Activated CD4-positive, alpha-beta memory T cell treated with anti-CD3 and anti-CD28 coated beads, Interleukin-2, amount 10 ng/mL, durations not matched to agents 7 days and 5 days (primary cell): ENCODE data around the gene OXCT2. TPM values are rescaled to one million over a fixed set of nuclear protein-coding genes. Genes with fewer than 3 reads are reported as not detected.
"Not testable (repeated sequence)": the region's sequence is repeated elsewhere in the genome, so short reads cannot be mapped to it uniquely, and the experiment has no call there.

Experiments used
- CTCF ChIA-PET: fragments of 350-600 bp; sonication (Branson Sonifier 250); formaldehyde crosslinking; loops from one replicate; lab custom pipeline; 2021; ENCODE audit warnings: antibody characterized with exemption, inconsistent platforms; lab: Charles Lee
- POLR2A ChIA-PET: fragments of 350-600 bp; sonication (Branson Sonifier 250); formaldehyde crosslinking; loops from one replicate; lab custom pipeline; 2021; ENCODE audit warnings: antibody characterized with exemption; lab: Charles Lee
- DNase-seq: peaks from one replicate; pipeline ENCODE4 v3.0.0-alpha.2; 2020
- H3K27ac Mint-ChIP-seq: one replicate; pipeline ENCODE4 v1.8.0; 2021; ENCODE audit warnings: mild to moderate bottlenecking, mixed read lengths
- H3K27me3 Mint-ChIP-seq: one replicate; pipeline ENCODE4 v1.8.0; 2021; ENCODE audit warnings: mixed read lengths
- H3K36me3 Mint-ChIP-seq: one replicate; pipeline ENCODE4 v1.8.0; 2021; ENCODE audit warnings: low read depth, mixed read lengths
- H3K4me1 Mint-ChIP-seq: one replicate; pipeline ENCODE4 v1.8.0; 2021; ENCODE audit warnings: mixed read lengths
- H3K4me3 Mint-ChIP-seq: one replicate; pipeline ENCODE4 v1.8.0; 2021; ENCODE audit warnings: mild to moderate bottlenecking, mixed read lengths
- H3K9me3 Mint-ChIP-seq: one replicate; pipeline ENCODE4 v1.8.0; 2021; ENCODE audit warnings: mixed read lengths
- total RNA-seq, 2 experiments: library from RNA; stranded (reverse); gene quantifications; one replicate each; pipeline ENCODE4 v1.2.3, GENCODE V29; 2021

The OXCT2 gene
- total RNA-seq, 2 experiments from 2014 or later = 0.88 to 1.0 TPM

DNA sequence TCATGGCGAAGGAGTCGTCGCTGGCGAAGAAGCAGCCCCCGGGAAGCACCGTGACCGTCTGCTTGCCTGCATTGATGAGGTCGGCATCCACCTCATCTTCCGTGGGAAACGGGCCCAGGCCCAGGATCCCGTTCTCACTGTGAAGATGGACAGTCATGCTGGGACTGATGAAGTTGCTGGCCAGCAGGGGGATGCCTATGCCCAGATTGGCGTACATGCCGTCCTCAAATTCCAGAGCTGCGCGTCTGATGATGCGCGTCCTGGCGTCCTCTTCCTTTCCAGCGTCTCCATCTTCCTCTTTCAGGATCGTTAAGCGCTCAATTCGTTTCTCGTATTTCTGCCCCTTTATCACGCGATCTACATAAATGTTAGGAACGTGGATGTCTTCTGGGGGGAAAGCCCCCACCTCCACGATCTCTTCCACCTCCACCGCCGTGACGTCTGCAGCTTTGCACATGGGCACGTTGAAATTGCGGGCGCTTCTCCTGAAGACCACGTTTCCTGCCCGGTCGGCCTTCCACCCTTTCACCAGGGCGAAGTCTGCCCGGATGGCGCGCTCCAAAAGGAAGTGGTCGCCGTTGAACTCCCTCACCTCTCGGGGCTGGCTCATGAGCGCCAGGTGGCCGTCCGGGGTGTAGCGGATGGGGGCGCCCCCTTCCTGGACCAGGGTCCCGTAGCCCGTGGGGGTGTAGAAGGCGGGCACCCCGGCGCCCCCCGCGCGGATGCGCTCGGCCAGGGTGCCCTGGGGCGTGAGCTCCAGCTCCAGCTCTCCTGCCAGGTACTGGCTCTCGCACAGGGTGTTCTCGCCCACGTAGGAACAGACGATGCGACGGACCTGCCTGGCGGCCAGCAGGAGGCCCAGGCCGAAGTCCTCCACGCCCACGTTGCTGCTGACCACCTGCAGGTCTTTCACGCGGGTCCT lies 787 bp downstream of the OXCT2 start:
- H3K27ac Mint-ChIP-seq, POLR2A ChIA-PET, H3K36me3 Mint-ChIP-seq, DNase-seq, H3K9me3 Mint-ChIP-seq, H3K27me3 Mint-ChIP-seq, H3K4me3 Mint-ChIP-seq, H3K4me1 Mint-ChIP-seq, CTCF ChIA-PET: not testable (repeated sequence)

DNA sequence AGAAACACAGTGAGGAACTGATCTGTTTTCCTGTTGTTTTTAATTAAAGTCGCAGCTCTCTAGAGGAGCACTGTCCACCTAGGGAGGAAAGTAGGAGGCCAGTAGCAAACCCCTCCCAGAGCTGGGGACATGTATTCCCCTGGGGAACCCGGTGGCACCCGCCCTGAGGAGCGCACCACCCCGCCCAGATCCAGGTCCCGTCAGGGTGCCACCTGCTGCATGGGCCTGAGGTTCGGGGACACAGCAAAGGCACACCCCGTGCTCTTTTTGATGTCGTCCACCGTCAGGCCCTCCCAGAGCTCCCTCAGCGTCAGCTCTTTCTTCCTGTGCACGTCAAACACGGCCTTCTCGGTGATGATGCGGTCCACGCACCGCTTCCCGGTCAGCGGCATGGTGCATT lies 1.6 kb downstream of the OXCT2 start:
- CTCF ChIA-PET = interaction anchor here (1.0 kb wide), 1 partner anchor 29 kb away, joined by 4 read pairs; no protein-coding TSS in a partner anchor
- not testable (repeated sequence) for H3K27me3 Mint-ChIP-seq, DNase-seq, H3K9me3 Mint-ChIP-seq, H3K4me3 Mint-ChIP-seq, H3K36me3 Mint-ChIP-seq, H3K4me1 Mint-ChIP-seq, H3K27ac Mint-ChIP-seq
- POLR2A ChIA-PET = interaction anchor here (0.7 kb wide), 1 partner anchor 331 kb away, joined by 3 read pairs; no protein-coding TSS in a partner anchor

DNA sequence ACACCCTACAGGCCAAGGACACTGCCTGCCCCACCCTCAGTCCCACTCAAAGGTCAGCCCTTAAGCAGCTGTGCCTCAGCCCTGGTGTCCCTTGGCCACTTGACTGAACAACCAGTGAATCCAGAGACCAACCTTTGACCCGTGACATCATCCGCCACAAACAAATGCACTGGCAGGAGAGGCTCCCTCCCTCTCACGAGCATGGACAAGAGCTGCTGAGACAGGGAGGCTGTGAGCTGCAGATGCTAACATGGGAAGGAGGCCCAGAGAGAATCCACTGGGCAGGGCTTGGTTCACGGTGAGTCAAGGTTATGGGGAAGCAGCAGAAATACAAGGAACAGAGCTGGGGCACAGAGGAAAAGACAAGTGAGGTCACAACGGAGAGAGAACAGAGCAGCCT lies 4.7 kb downstream of the OXCT2 start:
- H3K27ac Mint-ChIP-seq, H3K4me1 Mint-ChIP-seq, CTCF ChIA-PET, H3K36me3 Mint-ChIP-seq, H3K27me3 Mint-ChIP-seq, H3K9me3 Mint-ChIP-seq, POLR2A ChIA-PET, H3K4me3 Mint-ChIP-seq, DNase-seq: not testable (repeated sequence)

DNA sequence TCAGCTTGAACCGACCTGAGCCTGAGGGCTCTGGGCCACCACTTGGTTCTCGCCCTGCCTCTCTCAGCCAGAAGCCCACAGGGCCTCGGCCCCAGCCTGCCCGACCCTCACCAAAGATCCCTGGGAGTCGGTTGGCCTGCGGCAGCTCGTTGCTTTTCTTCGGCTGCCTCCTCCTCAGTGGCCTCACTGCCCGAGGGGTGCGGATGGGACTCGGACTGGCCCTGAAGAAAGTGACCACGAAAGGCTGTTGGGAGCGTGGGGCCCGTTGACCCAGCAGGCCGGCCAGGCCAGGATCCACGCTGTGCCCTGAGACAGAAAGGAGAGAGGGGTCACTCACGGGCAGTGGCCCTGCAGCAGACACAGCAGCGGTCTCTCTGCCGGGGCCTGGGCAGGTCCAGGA lies 6.6 kb downstream of the OXCT2 start:
- POLR2A ChIA-PET, H3K36me3 Mint-ChIP-seq, H3K27me3 Mint-ChIP-seq, CTCF ChIA-PET, DNase-seq, H3K4me3 Mint-ChIP-seq, H3K4me1 Mint-ChIP-seq, H3K9me3 Mint-ChIP-seq, H3K27ac Mint-ChIP-seq: not testable (repeated sequence)

DNA sequence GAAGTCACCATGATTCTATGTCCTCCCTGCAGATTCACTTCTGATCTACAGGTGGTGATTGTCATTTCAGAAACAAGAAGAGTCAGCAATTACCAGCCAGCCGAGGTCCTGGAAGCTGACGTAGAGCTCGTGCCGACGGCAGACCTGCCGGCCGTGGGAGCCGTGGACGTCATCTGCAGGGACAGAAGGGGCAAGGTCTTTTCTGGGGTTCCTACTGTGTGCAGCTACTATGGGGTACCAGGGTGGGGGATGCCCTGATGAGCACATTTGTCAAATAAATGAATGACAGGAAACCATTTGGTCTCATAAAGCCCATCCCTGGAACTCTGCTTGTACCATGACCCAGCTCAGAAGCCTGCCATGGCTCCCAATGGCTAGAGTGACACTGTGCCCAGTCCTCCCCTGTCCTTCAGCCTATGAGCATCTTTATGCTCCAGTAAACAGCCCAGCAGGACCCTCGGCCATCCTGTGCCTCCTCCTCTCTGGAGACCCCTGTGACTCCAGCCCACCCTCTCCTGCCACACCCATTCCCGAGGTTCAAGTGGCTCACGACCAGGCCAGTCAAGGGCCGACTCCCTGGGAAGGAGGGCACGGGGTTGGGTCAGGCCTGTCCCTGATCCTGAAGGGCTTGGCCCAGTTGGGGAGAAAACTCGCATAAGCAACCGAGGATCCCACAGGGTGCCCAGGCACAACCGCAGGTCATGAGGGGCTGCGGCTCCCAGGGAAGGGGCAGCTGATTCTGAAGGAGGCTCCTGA lies 7.4 kb downstream of the OXCT2 start:
- DNase-seq, H3K4me3 Mint-ChIP-seq, H3K4me1 Mint-ChIP-seq, H3K36me3 Mint-ChIP-seq, H3K27ac Mint-ChIP-seq, CTCF ChIA-PET, H3K27me3 Mint-ChIP-seq, H3K9me3 Mint-ChIP-seq, POLR2A ChIA-PET: not testable (repeated sequence)

DNA sequence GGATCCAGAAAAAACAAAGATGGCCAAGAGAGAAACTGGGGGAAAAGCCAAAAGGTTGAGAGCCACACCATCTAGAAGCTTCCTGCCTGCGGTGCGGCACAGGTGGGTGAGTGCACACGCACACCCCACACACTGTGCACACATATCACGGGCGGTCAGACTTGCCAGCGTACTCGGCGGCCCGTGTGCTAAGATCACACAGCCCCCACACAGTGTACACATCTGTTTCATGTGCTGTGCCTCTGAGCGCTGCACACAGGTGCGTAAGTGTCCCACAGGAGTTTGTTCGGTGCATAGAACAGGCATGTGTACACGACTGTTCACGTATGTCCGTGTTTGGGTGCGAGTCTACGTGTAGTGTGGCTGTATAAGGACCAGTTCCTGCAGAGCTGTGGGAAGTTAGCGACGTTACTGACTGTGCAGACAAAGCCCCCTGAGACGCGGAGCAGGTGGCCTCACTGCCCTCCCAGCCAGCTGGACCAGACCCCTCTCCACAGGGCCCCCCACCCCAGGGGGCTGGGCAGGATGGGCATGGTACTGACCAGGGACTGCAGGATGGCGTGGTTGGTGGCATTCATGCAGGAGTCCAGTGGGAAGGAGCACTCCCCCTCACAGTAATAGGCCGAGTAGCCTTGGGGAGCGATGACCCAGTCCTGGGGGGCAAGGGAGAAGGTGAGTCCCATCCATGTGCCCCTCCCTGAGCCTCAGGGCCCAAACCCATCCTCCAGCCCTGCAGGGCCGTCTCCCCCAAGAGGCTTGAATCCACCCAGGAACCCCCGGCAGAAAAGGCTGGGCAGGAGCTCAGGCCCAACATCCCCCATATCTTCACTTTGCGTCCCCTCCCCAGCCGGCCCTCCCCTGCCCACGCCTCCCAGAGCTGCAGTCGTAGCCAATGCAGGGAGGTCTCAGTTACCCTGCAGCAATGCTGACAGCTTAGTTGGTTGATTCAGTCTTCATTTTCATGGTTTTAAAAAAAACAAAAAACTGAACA lies 8.3 kb downstream of the OXCT2 start:
- no peak for DNase-seq
- Mint-ChIP-seq H3K27ac (no peak overlapping the region), H3K27me3 (no peaks in the 10 kb centered on the region), H3K4me1 (peaks cover 2% of the 10 kb centered on the region), H3K4me3 (no peak overlapping the region), H3K9me3 (no peaks in the 10 kb centered on the region), H3K36me3 (peaks cover 16% of the 10 kb centered on the region)
- CTCF ChIA-PET = no interaction called here
- POLR2A ChIA-PET = no interaction called here

DNA sequence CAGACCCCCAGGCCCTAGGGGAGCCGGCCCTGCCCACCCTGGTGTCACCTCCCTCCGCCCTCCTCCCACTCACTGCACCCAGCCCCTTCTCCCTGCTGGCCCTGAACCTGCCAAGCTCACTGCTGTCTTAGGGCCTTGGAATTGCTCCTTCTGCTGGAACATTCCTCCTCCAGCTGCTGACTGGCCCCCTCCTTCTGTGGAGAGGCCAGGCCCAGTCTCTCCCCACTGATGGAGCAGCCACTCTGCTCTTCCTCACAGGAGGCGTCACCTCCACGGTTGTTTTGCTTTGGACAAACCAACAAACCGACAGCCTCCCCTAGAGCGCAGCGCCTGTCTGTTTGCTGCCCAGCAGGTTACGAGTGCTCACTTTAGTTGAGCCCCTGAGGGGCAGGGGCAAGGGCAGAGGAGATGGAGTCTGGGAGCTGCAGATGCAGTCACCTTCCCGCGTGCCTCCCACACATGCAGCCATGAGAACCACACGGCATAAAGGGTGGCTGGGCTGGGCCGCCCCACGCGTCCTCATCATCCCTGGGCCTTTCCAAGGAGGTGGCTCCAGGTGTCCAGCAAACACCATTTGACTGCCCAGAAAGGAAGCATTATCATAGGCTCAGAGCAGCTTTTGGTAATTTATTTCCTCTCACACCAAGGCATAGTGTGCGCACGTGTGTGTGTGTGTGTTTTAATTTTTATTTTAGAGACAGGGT lies 9.4 kb downstream of the OXCT2 start:
- Mint-ChIP-seq H3K27me3 (no peaks in the 10 kb centered on the region), H3K4me1 (peaks cover 2% of the 10 kb centered on the region), H3K9me3 (no peaks in the 10 kb centered on the region), H3K36me3 (peaks cover 25% of the 10 kb centered on the region), H3K4me3 (no peak overlapping the region), H3K27ac (no peak overlapping the region)
- DNase-seq = no peak
- ChIA-PET POLR2A (no interaction called here), CTCF (no interaction called here)

DNA sequence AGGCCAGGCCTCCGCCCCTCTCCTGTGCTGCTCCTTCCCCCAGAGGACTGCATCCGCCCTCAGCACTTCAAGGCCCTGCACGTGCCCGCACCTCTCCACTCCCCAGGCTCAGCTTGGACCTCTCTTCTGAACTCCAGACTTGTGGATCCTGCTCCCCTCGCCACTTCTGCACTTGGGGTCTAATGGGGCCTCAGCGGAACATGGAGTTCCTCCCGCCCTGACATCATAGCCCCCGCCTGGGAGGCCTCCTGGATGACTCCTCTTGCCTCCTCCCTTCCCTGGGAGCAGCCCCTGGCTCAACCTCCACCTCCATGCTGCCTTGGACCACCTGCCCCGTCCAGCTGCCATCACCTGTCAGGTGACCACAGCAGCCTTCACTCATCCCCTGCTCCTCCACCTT lies 10.1 kb downstream of the OXCT2 start:
- Mint-ChIP-seq H3K27me3 (no peaks in the 10 kb centered on the region), H3K4me1 (peaks cover 2% of the 10 kb centered on the region), H3K4me3 (no peak overlapping the region), H3K9me3 (no peaks in the 10 kb centered on the region), H3K27ac (no peak overlapping the region), H3K36me3 (peaks cover 28% of the 10 kb centered on the region)
- ChIA-PET CTCF (no interaction called here), POLR2A (no interaction called here)
- DNase-seq = no peak

DNA sequence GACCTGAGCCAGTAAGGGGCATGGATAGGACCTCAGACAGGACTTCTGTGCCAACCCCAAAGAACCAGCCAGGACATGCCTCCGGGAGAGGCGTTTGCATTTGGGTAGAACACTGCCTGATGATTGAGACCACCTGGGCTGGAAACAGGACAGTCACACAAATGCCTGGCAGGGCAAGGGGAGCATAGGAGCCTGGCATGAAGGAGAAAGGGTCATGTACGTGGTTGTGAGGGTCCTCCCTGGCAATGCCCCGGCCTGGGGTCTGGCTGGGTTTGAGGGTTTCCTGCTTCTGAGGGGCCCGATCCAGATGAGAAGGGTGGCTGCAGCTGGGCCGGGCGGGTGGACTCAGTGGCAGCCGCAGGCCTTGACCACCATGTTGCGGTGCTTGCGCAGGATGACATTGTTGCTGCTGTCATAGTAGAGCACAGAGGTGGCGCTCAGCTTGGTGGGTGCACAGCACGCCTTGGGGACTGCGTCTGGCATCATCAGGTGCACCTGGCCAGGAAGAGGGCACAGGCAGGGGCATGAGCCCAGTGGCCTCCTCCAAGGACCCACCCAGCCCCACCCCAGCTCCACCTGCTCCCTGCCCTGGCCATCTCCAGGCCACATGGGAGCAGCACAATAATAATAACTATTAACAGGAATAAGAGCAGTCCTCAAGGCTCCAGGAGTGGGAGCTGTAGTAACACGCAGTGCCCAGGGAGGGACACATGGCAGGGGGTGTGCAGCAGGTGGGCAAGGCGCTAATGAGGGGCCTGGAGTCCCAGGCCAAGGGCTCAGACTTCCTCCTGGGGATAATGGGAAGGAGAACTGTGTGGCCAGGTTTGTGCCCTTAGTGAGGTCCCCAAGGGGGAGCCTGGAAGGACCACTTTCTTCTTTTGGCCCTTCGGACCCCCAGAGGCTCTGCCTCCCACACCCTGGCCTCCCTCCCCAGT lies 10.8 kb downstream of the OXCT2 start:
- Mint-ChIP-seq H3K4me1 (peaks cover 2% of the 10 kb centered on the region), H3K27ac (no peak overlapping the region), H3K36me3 (peaks cover 28% of the 10 kb centered on the region), H3K27me3 (no peaks in the 10 kb centered on the region), H3K9me3 (no peaks in the 10 kb centered on the region), H3K4me3 (no peak overlapping the region)
- POLR2A ChIA-PET = no interaction called here
- no peak for DNase-seq
- CTCF ChIA-PET = no interaction called here

DNA sequence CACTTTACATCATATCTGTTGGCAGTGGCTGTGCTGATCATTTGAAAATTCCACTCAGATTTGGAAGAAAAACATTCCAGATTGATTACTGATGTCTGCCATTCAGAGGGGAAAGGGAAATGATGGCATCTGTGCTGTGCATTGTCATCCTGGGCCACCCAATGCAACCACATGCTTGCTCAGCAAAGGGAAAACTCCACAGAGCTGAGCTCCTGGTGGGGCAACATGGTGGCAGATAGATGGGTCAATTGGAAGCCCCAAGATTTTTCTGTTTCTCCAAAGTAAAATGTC lies 11.8 kb downstream of the OXCT2 start:
- H3K36me3 Mint-ChIP-seq = peaks cover 29% of the 10 kb centered on the region
- no peak overlapping the region for H3K4me3 Mint-ChIP-seq
- no peaks in the 10 kb centered on the region for H3K9me3 Mint-ChIP-seq
- no peak overlapping the region for H3K27ac Mint-ChIP-seq
- H3K4me1 Mint-ChIP-seq = peaks cover 2% of the 10 kb centered on the region
- CTCF ChIA-PET = no interaction called here
- no peaks in the 10 kb centered on the region for H3K27me3 Mint-ChIP-seq
- POLR2A ChIA-PET = no interaction called here
- DNase-seq = no peak

DNA sequence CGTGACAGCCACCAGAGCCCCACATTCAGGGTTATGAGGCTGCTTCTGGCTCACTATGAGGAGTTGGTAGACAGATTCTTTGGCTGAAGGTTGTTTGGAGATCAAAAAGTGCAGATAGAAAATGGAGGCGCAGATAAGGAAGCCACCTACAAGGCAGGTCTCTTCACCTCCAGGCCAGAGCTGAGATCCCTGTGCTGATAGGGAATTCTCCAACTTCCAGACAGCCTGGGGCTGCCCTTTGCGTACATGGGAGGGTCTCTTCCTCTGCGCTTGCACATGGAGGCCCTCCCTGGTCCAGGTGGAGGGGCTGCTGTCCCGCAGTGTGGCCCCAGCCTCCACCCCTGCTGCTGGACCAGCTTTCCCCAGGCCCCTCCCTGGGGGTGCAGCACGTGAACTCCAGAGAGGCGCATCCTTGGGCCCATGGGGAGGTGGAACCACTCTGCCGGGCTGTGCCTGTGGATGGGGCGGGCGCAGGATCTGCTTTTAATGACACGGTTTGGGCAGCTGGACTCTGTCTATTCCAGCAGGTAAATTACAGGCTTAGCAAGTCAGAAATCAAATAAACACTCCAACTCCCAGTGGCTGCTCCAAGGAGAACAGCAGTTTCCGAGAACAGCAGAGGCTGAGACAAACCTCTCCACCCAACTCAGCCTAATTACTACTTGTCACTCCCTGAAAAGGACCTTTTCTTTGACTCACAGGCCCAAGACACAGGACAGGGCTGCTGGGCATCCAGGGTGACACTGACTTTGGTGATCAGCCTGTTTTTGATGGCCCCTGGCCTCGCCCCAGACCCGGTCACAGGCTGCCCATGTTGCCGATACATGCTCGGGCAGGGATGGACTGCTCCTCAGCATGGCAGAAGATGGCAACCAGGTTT lies 12.4 kb downstream of the OXCT2 start:
- H3K4me1 Mint-ChIP-seq = peaks cover 2% of the 10 kb centered on the region
- no peak overlapping the region for H3K27ac Mint-ChIP-seq
- DNase-seq = no peak

More for the DNA sequence above, 12.4 kb downstream of the OXCT2 start:
- Mint-ChIP-seq H3K36me3 (peaks cover 31% of the 10 kb centered on the region), H3K9me3 (no peaks in the 10 kb centered on the region), H3K4me3 (no peak overlapping the region), H3K27me3 (no peaks in the 10 kb centered on the region)
- POLR2A ChIA-PET = no interaction called here
- CTCF ChIA-PET = no interaction called here
